IPS-18a (cell line): ENCODE results near the gene POGZ.
"Not testable (repeated sequence)": the region's sequence is repeated elsewhere in the genome, so short reads cannot be mapped to it uniquely, and the experiment has no call there.

Source experiments
- H3K27ac ChIP-seq: one replicate; pipeline ENCODE4 v1.5.1; 2013; ENCODE audit warnings: low read length
- H3K27me3 ChIP-seq: one replicate; pipeline ENCODE4 v1.6.1; 2013; ENCODE audit warnings: mild to moderate bottlenecking, low read length; ENCODE audit not compliant: control insufficient read depth, insufficient read depth
- H3K36me3 ChIP-seq: one replicate; pipeline ENCODE4 v1.6.1; 2013; ENCODE audit warnings: low read depth, low read length; ENCODE audit not compliant: control insufficient read depth
- H3K4me1 ChIP-seq: one replicate; pipeline ENCODE4 v1.6.1; 2013; ENCODE audit warnings: low read depth, low read length; ENCODE audit not compliant: control insufficient read depth
- H3K4me3 ChIP-seq: one replicate; pipeline ENCODE4 v1.5.1; 2013; ENCODE audit warnings: low read length
- H3K9ac ChIP-seq: one replicate; pipeline ENCODE4 v1.6.1; 2013; ENCODE audit warnings: mild to moderate bottlenecking, low read length, moderate library complexity
- H3K9me3 ChIP-seq: one replicate; pipeline ENCODE4 v1.6.1; 2013; ENCODE audit warnings: low read depth, low read length; ENCODE audit not compliant: control insufficient read depth

POGZ gene

DNA sequence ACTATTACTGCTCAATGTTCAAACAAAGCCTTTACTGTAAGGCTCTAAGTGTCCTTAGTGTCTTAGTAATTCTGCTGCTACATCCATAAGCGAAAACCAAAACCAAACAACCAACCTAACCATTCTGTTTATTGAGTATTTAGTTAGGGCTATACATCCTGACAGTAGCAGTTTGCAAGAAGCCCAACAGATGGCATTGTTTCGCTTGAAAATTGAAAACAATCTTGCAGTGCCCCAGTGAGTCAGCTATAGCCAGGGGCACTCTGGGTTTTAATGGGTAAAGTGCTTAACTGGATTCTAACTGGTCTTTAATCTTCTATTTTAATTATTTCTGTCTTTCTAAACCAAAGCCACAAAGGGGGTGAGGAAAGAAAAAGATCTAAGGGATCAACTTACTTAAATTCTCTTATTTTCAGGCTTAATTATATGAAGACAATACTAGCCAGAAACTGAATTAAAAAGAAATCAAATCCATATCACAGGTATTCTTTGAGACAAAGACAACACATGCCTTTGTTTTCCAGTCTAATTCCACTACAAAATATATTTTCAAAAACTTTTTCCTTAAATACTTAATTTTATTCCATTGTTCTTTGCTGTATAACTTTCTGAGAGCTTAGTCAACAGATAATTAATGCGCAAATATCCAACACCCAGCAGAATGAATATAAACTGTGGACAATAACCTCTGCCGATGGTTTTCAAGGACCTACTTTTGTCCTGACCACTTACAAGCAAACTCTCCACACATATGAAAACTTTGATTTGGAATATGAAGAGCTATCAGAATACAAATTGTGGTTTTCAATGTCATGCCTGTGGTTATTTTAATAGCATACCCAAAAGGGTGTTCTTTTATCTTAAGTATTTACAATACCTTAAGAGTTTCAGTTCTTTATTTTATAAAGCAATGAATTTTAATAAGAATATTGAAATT, 15.2 kb downstream of the POGZ start:
- peaks cover 12% of the 10 kb centered on the region for H3K4me1 ChIP-seq
- H3K9ac ChIP-seq, result no peak overlapping the region
- no peaks in the 10 kb centered on the region for H3K9me3 ChIP-seq
- no peaks in the 10 kb centered on the region for H3K27me3 ChIP-seq
- H3K36me3 ChIP-seq, result peaks cover 23% of the 10 kb centered on the region
- no peak overlapping the region for H3K4me3 ChIP-seq
- H3K27ac ChIP-seq, result no peak overlapping the region

DNA sequence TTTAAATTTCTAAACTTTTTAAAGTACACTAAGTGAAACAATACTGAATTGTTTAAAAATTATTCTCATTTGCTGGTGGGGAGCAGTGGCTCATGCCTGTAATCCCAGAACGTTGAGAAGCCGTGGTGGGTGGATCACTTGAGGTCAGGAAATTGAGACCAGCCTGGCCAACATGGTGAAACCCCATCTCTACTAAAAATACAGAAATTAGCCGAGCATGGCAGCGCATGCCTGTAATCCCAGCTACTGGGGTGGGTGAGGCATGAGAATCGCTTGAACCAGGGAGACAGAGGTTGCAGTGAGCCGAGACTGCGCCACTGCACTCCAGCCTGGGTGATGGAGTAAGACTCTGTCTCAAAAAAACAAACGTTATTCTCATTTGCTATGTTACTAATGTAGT, 21.9 kb downstream of the POGZ start:
- H3K4me1 ChIP-seq, H3K27me3 ChIP-seq, H3K27ac ChIP-seq, H3K9me3 ChIP-seq, H3K9ac ChIP-seq, H3K4me3 ChIP-seq: not testable (repeated sequence)
- H3K36me3 ChIP-seq, result peaks cover 31% of the 10 kb centered on the region

DNA sequence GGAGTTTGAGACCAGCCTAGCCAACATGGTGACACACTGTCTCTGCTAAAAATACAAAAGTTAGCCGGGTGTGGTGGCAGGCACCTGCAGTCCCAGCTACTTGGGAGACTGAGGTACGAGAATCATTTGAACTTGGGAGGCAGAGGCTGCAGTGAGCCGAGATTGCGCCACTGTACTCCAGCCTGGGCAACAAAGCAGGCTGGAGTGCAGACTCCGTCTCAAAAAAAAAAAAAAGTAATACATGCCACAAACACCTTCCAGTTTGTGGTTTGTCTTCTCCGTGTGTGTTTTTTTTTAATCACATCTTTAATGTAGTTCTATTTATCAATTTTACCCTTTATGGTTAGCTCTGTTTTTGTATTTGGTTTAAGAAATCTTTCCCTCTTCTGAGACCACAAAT, 22.3 kb downstream of the POGZ start:
- Histone ChIP-seq H3K27me3 (no peaks in the 10 kb centered on the region), H3K9me3 (no peaks in the 10 kb centered on the region), H3K4me1 (no peaks in the 10 kb centered on the region), H3K4me3 (no peak overlapping the region), H3K9ac (no peak overlapping the region), H3K27ac (no peak overlapping the region), H3K36me3 (peaks cover 28% of the 10 kb centered on the region)

DNA sequence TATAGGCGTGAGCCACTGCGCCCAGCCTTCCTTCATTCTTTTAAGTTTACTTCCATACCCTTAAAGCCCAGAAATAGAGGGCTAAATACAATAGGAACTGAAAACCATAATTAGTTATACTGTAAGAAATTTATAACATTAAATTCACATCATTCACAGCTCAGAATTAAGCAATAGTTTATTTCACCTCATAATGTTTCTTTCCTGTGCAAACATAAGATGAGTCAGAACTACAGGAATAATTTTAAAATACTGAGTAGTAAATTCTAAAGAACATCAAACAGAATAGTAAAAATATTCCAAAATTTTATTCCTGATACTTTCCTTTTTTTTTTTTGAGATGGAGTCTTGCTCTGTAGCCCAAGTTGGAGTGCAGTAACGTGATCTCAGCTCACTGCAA, 24.1 kb downstream of the POGZ start:
- Histone ChIP-seq H3K27ac (no peak overlapping the region), H3K36me3 (peaks cover 17% of the 10 kb centered on the region), H3K4me1 (no peaks in the 10 kb centered on the region), H3K4me3 (no peak overlapping the region), H3K9ac (no peak overlapping the region), H3K9me3 (no peaks in the 10 kb centered on the region), H3K27me3 (no peaks in the 10 kb centered on the region)

DNA sequence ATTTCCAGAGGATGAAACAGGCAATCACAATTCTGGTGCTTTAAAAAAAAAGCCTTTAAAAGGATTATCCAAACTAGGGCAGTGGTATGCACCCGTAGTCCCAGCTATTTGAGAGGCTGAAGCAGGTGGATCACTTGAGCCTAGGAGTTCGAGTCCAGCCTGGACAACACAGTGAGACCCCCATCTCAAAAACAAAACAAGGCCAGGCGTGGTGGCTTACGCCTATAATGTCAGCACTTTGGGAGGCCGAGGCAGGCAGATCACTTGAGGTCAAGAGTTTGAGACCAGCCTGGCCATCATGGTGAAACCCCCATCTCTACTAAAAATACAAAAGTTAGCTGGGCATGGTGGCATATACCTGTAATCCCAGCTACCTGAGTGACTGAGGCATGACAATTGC, 25.5 kb downstream of the POGZ start:
- H3K9me3 ChIP-seq, H3K9ac ChIP-seq, H3K27ac ChIP-seq, H3K4me3 ChIP-seq, H3K27me3 ChIP-seq, H3K4me1 ChIP-seq: not testable (repeated sequence)
- peaks cover 20% of the 10 kb centered on the region for H3K36me3 ChIP-seq

DNA sequence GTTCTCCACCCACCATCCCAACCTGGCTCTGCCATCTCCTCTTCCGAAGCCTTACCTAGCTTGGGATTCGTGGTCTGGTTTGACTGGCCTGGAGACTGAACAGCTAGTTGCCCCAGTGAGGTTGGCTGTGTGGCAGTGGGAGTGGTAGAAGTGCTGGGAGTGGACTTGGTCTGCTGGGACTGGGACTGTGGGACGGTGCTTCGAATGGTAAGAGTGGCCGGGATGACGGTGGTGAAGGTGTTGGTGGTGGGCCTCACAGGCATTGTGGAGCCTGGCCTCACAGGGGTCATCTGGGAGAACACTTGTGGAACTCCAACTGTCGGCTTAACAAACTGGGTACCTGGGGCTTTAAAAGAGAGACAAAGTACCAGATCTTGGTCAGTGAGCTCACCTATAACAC, 31.2 kb downstream of the POGZ start:
- Histone ChIP-seq H3K36me3 (peaks cover 67% of the 10 kb centered on the region), H3K9ac (no peak overlapping the region)

DNA sequence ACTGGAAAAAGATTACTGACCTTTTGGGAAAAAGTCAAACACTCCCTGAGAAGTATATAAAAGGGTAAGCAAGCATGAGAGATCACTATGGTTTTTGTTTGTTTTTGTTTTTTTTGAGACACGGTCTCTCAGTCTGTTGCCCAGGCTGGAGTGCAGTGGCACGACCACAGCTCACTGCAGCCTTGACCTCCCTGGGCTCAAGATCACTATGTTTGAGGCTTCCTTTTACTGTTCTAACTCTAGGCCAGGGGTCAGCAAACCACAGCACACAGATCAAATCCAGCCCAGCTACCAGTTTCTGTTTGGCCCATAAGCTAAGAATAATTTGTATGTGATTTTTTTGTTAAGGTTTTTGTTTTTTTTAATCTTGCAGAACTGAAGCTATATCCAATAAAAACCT, 34.2 kb downstream of the POGZ start:
- Histone ChIP-seq H3K27ac (no peak overlapping the region), H3K27me3 (no peaks in the 10 kb centered on the region), H3K4me1 (no peaks in the 10 kb centered on the region), H3K36me3 (peaks cover 84% of the 10 kb centered on the region), H3K9ac (no peak overlapping the region), H3K4me3 (no peak overlapping the region), H3K9me3 (no peaks in the 10 kb centered on the region)

More for the DNA sequence above, 31.2 kb downstream of the POGZ start:
- Histone ChIP-seq H3K27me3 (no peaks in the 10 kb centered on the region), H3K4me1 (no peaks in the 10 kb centered on the region), H3K9me3 (no peaks in the 10 kb centered on the region), H3K27ac (no peak overlapping the region), H3K4me3 (no peak overlapping the region)

DNA sequence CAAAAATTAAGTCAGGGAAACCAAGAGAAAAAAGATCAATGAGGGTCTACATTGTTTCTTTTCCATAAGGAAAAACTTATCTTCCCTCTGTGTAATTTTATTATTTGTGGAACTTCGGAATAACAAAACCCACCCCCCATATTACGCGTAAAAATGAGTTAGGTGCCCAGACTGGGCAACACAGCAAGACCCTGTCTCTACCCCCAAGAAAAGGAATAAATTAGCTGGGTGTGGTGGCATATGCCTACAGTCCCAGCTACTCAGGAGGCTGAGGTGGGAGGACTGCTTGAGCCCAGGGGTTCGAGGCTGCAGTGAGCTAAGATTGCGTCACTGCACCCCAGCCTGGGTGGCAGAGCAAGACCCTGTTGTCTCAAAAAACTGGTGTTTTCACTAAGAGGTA, 39.5 kb downstream of the POGZ start:
- Histone ChIP-seq H3K36me3 (peaks cover 60% of the 10 kb centered on the region), H3K9me3 (no peaks in the 10 kb centered on the region), H3K4me1 (no peaks in the 10 kb centered on the region), H3K27ac (no peak overlapping the region), H3K9ac (no peak overlapping the region), H3K27me3 (no peaks in the 10 kb centered on the region), H3K4me3 (no peak overlapping the region)

DNA sequence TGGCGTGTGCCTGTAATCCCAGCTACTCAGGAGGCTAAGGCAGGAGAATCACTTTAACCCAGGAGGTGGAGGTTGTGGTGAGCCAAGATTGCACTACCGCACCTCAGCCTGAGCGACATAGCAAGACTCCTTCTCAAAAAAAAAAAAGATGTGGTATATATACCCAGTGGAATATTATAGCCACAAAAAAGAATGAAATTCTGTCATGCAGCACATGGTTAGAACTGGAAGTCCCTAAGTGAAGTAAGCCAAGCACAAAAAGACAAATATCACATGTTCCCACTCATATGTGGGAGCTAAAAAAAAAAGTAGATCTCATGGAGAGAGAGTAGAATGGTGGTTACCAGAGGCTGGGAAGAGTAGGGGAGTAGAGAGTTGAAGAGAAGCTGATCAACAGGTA, 41.2 kb downstream of the POGZ start:
- no peak overlapping the region for H3K4me3 ChIP-seq
- H3K9me3 ChIP-seq, result no peaks in the 10 kb centered on the region
- no peak overlapping the region for H3K9ac ChIP-seq
- H3K27me3 ChIP-seq, result no peaks in the 10 kb centered on the region
- H3K36me3 ChIP-seq, result peaks cover 55% of the 10 kb centered on the region
- H3K4me1 ChIP-seq, result no peaks in the 10 kb centered on the region
- H3K27ac ChIP-seq, result no peak overlapping the region

DNA sequence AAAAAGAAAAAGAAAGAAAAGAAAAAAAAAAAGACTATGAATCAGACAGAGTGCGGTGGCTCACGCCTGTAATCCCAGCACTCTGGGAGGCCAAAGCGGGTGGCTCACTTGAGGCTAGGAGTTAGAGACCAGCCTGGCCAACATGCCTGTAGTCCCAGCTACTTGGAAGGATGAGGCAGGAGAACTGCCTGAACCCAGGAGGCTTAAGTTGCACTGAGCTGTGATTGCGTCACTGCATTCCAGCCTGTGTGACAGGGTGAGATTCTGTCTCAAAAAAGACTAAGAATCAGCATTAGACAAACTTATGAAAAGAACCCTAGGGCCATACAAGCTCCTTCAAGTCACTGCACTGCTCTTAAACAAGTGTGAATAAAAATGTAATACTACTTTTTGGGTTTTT, 43.1 kb downstream of the POGZ start:
- H3K9ac ChIP-seq, result no peak overlapping the region
- no peaks in the 10 kb centered on the region for H3K9me3 ChIP-seq
- no peak overlapping the region for H3K4me3 ChIP-seq
- H3K36me3 ChIP-seq, result peaks cover 56% of the 10 kb centered on the region
- no peaks in the 10 kb centered on the region for H3K4me1 ChIP-seq
- H3K27me3 ChIP-seq, result no peaks in the 10 kb centered on the region
- no peak overlapping the region for H3K27ac ChIP-seq

DNA sequence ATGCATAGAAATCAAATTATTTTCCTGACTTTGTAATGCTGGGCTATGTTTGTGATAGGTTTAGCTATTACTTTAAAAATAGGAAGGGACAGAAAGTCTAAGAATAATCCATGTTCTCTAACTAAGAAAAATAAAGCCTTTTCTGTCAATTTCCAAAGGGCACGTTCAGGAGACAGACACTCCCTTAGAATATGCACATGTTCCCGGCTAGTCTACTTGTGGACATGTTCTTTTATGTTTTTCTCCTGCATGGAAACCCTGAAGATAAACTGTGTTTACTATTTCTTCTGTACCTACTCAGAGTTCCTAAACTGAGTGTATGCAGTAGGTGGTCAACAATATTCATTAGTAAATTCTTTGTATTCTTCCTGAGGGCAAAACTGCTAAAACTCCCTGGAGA, 47.4 kb downstream of the POGZ start:
- H3K9me3 ChIP-seq, result no peaks in the 10 kb centered on the region
- no peak overlapping the region for H3K9ac ChIP-seq
- no peaks in the 10 kb centered on the region for H3K27me3 ChIP-seq
- H3K36me3 ChIP-seq, result peaks cover 84% of the 10 kb centered on the region
- H3K4me3 ChIP-seq, result no peak overlapping the region
- H3K4me1 ChIP-seq, result no peaks in the 10 kb centered on the region
- H3K27ac ChIP-seq, result no peak overlapping the region

DNA sequence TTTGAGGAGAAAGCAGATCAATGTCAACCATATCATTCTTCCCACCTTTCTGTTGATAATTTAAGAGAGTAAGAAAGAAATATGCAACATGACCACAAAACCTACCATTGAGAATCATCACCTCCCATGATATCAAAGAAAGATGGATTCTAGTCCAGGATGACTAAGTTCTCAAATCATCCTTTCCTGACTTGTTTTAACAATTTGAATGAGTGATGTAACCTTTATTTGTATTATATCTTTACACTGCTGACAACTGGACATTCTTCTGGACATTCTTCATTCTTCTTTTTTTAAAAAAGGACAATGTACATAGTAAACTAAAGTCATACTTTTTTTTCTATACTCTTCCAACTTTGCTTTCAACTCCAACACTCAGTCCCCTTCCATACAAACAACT, 50.4 kb downstream of the POGZ start:
- H3K4me3 ChIP-seq, result no peak overlapping the region
- H3K27me3 ChIP-seq, result no peaks in the 10 kb centered on the region
- H3K4me1 ChIP-seq, result no peaks in the 10 kb centered on the region
- no peak overlapping the region for H3K27ac ChIP-seq
- no peaks in the 10 kb centered on the region for H3K9me3 ChIP-seq
- no peak overlapping the region for H3K9ac ChIP-seq
- H3K36me3 ChIP-seq, result peaks cover 89% of the 10 kb centered on the region
